ENCODE data around the gene SELL. TPM values are rescaled to one million over a fixed set of nuclear protein-coding genes. Genes with fewer than 3 reads are reported as not detected.

SELL gene
- total and polyA plus RNA-seq, 2 of the 8 experiments (the other 6 are each of a cell fraction or from before 2014, with no cell fraction given): not detected

DNA sequence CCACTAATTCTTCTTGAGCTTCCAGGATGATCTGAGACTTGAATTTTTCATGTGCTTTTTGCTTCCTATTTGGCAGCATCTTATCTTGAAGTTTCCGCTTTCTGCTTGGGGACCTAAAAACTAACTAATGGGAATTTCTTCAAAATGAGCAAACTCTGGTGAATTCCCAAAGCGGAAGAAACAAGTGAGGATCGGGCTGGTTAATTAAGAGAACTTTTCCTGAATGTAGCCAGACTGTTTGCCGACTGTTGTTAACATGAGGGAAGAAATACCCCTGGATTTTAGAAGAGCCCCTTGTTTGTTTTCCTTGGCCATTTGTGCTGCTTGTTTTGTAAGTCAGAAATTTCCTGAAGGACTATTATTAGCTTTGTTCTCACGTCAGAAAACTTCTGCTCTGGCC lies 28.6 kb upstream of the SELL start:
- H3K9ac ChIP-seq (replicated peaks in 1 of 4; ENCODE audit: extremely low read depth in 1 of 4, low read depth in 3 of 4, low read length in 3 of 4): no peak overlapping the region
- ChIA-PET CTCF (ENCODE audit: partially characterized antibody) (interaction anchor here (1.6 to 2.5 kb wide), 2 partner anchors 69 to 187 kb away, joined by 3 to 10 read pairs; no protein-coding TSS in a partner anchor), POLR2A (ENCODE audit: partially characterized antibody) (no interaction called here)
- no peak overlapping the region for H2BK20ac ChIP-seq (ENCODE audit: low read length)
- no peak overlapping the region for H3K4ac ChIP-seq (replicated peaks; ENCODE audit: insufficient read length, low read depth, low read length)
- H2BK120ac ChIP-seq (replicated peaks; ENCODE audit: low read depth, low read length): no peak overlapping the region
- no peak for TF ChIP-seq MAFK (IDR thresholded peaks at IDR 0.05; ENCODE audit: low read depth, low read length)
- TF ChIP-seq SIRT6 (IDR thresholded peaks at IDR 0.05; ENCODE audit: low read length): no peak
- no peak for TF ChIP-seq CEBPB (IDR thresholded peaks at IDR 0.05; ENCODE audit: low read depth, low read length)
- TF ChIP-seq FOSL1 (IDR thresholded peaks at IDR 0.05; ENCODE audit: insufficient read depth, low read depth, low read length): no peak
- no peak for TF ChIP-seq BACH1 (IDR thresholded peaks at IDR 0.05; ENCODE audit: low read length)
- TF ChIP-seq POU5F1 (IDR thresholded peaks at IDR 0.05; ENCODE audit: low read depth, low read length): no peak
- no peak for TF ChIP-seq EP300 (IDR thresholded peaks at IDR 0.05; ENCODE audit: borderline replicate concordance in 1 of 2, low read depth in 2 of 2, low read length in 2 of 2)
- no peak for TF ChIP-seq NANOG (IDR thresholded peaks at IDR 0.05; ENCODE audit: insufficient read depth, low read depth, low read length, poor library complexity, severe bottlenecking)
- TF ChIP-seq KDM1A (IDR thresholded peaks at IDR 0.05; ENCODE audit: borderline replicate concordance, low read length): no peak
- TF ChIP-seq TBP (IDR thresholded peaks at IDR 0.05; ENCODE audit: low read depth, low read length): no peak
- no peak for TF ChIP-seq TAF1 (IDR thresholded peaks at IDR 0.05; ENCODE audit: low read depth, low read length)
- TF ChIP-seq HDAC6 (IDR thresholded peaks at IDR 0.05; ENCODE audit: low read depth, low read length): no peak
- no peak overlapping the region for H3K4me3 ChIP-seq (ENCODE audit: extremely low read depth in 1 of 4, insufficient read depth in 2 of 4, low read depth in 3 of 4, low read length in 4 of 4)
- H2AK5ac ChIP-seq (ENCODE audit: low read depth, low read length): no peak overlapping the region
- H3K18ac ChIP-seq (ENCODE audit: extremely low read depth, low read length): no peak overlapping the region
- no peak overlapping the region for H3K27ac ChIP-seq (ENCODE audit: low read depth, low read length)
- H4K8ac ChIP-seq (ENCODE audit: extremely low read depth, insufficient read depth, low read length): no peak overlapping the region
- DNase-seq (ENCODE audit: low read depth in 1 of 2, low spot score in 2 of 2): no peak
- no peaks in the 10 kb centered on the region for H3K9me3 ChIP-seq (ENCODE audit: insufficient read depth in 2 of 2, low read depth in 1 of 2, low read length in 1 of 2)
- H4K5ac ChIP-seq (ENCODE audit: insufficient read length, low read depth, low read length): no peak overlapping the region
- H2BK15ac ChIP-seq (ENCODE audit: low read length): no peak overlapping the region
- H2BK5ac ChIP-seq (ENCODE audit: low read depth, low read length): no peak overlapping the region
- H3K23me2 ChIP-seq (ENCODE audit: low read depth, low read length): no peaks in the 10 kb centered on the region
- WGBS, 2 experiments (ENCODE audit: extremely low coverage in 1 of 2, insufficient coverage in 1 of 2, insufficient read length in 1 of 2, insufficient replicate concordance in 2 of 2, low coverage in 1 of 2, low lambda C conversion rate in 2 of 2, missing lambda C conversion rate in 1 of 2): 90% methylated on average over 5 of the region's 5 CpGs; no CpG with 5 or more reads in 1 of the 2 experiments
- no peaks in the 10 kb centered on the region for H3K79me2 ChIP-seq (ENCODE audit: control insufficient read depth in 1 of 2, insufficient read depth in 2 of 2, low read length in 2 of 2)
- H2BK12ac ChIP-seq (ENCODE audit: low read depth, low read length): no peak overlapping the region
- no peak overlapping the region for H3K23ac ChIP-seq (ENCODE audit: insufficient read length)
- no peak overlapping the region for H3K56ac ChIP-seq (replicated peaks; ENCODE audit: insufficient read length, low read depth, low read length)
- H3K14ac ChIP-seq (ENCODE audit: insufficient read length): no peak overlapping the region
- no peak overlapping the region for H4K91ac ChIP-seq (replicated peaks; ENCODE audit: insufficient read length, low read length)
- no peak for FAIRE-seq
- no peak overlapping the region for H2AFZ ChIP-seq (ENCODE audit: low read length)
- H3K27me3 ChIP-seq (replicated peaks in 1 of 4; ENCODE audit: control insufficient read depth in 3 of 4, extremely low read depth in 1 of 4, insufficient read depth in 3 of 4, low read length in 3 of 4): no peaks in the 10 kb centered on the region
- H3K4me1 ChIP-seq (replicated peaks in 1 of 4; ENCODE audit: control insufficient read depth in 3 of 4, insufficient read depth in 4 of 4, low read length in 3 of 4): peaks cover 0 to 4% (median 2%) of the 10 kb centered on the region in 4 experiments; a peak in 4 of 7 replicates
- H4K20me1 ChIP-seq (replicated peaks in 1 of 2; ENCODE audit: control insufficient read depth in 1 of 2, insufficient read depth in 2 of 2, low read length in 2 of 2): no peaks in the 10 kb centered on the region
- H3K79me1 ChIP-seq (ENCODE audit: low read depth, low read length): no peaks in the 10 kb centered on the region
- H3K4me2 ChIP-seq (ENCODE audit: insufficient read depth in 1 of 2, low read depth in 2 of 2, low read length in 2 of 2): no peak overlapping the region
- no peaks in the 10 kb centered on the region for H3K36me3 ChIP-seq (ENCODE audit: control insufficient read depth in 2 of 4, insufficient read depth in 4 of 4, low read length in 3 of 4)

Data from H1 (cell line).